IMR-90 (cell line): Measurements from ENCODE around the gene GABBR2. TPM values are rescaled to one million over a fixed set of nuclear protein-coding genes. Genes with fewer than 3 reads are reported as not detected.

ENCODE experiments used
- MAFK ChIP-seq: IDR thresholded peaks from 2 replicates; pipeline ENCODE4 v1.6.1; 2012; ENCODE audit warnings: low read depth, low read length, improper control_type of control experiment
- polyA plus RNA-seq, 3 experiments: library from polyadenylated mRNA; depleted of rRNA; stranded (reverse); fragments of >200 nt; gene quantifications; 2 replicates each; pipeline ENCODE4 v1.2.3, GENCODE V29; 2012; ENCODE audit warnings: low replicate concordance in 1 of 3
- total RNA-seq: library from RNA; depleted of rRNA; stranded (reverse); fragments of >200 nt; gene quantifications from 2 replicates; pipeline ENCODE4 v1.2.3, GENCODE V29; 2012
- TF ChIP-seq, protein P1 (sequence below): conservative IDR thresholded peaks from 2 replicates; pipeline ENCODE4 v1.5.1; 2012; ENCODE audit warnings: mild to moderate bottlenecking, low read depth, low read length, improper control_type of control experiment
- TF ChIP-seq, protein P2 (sequence below): fragments of 150-350 bp; IDR thresholded peaks from 2 replicates; pipeline ENCODE4 v1.6.1; 2017; ENCODE audit warnings: mild to moderate bottlenecking, antibody characterized with exemption, low read length, low read depth

The GABBR2 gene
- total and polyA plus RNA-seq, 2 of the 4 experiments (the other 2 are of a cell fraction) = 14.2 to 20.3 TPM

DNA sequence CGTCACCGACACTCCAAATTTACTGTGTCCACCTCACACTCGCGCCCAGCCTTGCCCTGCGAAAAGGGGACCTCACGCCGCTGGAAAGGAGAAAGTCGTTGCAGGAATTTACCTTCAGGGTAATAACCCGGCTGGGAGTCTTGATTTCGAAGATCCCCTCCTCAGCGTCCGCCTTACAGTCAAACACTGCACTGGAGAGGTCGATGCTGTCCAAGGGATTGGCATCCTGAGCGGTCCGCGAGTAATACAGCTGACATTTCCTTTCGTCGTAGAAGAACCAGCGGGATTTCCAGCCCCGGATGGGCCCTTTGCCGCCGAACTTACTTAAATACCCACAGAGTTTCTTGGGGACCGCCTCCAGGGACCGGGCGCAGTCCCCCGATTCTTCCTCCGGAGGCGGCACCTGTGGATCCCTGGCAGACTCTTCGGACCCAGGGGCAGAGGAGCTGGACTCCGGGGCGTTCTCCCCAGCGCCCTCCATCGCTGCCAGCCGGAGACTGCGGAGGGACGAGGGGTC is 453.6 kb downstream of the GABBR2 start (continued):
- TF ChIP-seq, protein P1, sequence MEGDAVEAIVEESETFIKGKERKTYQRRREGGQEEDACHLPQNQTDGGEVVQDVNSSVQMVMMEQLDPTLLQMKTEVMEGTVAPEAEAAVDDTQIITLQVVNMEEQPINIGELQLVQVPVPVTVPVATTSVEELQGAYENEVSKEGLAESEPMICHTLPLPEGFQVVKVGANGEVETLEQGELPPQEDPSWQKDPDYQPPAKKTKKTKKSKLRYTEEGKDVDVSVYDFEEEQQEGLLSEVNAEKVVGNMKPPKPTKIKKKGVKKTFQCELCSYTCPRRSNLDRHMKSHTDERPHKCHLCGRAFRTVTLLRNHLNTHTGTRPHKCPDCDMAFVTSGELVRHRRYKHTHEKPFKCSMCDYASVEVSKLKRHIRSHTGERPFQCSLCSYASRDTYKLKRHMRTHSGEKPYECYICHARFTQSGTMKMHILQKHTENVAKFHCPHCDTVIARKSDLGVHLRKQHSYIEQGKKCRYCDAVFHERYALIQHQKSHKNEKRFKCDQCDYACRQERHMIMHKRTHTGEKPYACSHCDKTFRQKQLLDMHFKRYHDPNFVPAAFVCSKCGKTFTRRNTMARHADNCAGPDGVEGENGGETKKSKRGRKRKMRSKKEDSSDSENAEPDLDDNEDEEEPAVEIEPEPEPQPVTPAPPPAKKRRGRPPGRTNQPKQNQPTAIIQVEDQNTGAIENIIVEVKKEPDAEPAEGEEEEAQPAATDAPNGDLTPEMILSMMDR = no peak
- TF ChIP-seq, protein P2, sequence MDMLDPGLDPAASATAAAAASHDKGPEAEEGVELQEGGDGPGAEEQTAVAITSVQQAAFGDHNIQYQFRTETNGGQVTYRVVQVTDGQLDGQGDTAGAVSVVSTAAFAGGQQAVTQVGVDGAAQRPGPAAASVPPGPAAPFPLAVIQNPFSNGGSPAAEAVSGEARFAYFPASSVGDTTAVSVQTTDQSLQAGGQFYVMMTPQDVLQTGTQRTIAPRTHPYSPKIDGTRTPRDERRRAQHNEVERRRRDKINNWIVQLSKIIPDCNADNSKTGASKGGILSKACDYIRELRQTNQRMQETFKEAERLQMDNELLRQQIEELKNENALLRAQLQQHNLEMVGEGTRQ = no peak
- TF ChIP-seq MAFK = no peak
